Neural crest cell (in vitro differentiated cells): ENCODE data around the gene AADACL2. TPM values are rescaled to one million over a fixed set of nuclear protein-coding genes. Genes with fewer than 3 reads are reported as not detected.

Experiments
- DNase-seq: peaks from one replicate; pipeline ENCODE4 v3.0.0; 2021; ENCODE audit warnings: low read depth, mixed read lengths, low spot score
- H3K27ac Mint-ChIP-seq: one replicate; pipeline ENCODE4 v1.8.0; 2021; ENCODE audit warnings: mild to moderate bottlenecking, mixed read lengths; ENCODE audit not compliant: unreplicated experiment
- H3K27me3 Mint-ChIP-seq: 2 replicates; pipeline ENCODE4 v1.8.0; 2021; ENCODE audit warnings: low read depth, mild to moderate bottlenecking, mixed read lengths
- H3K36me3 Mint-ChIP-seq: 2 replicates; pipeline ENCODE4 v1.8.0; 2021; ENCODE audit warnings: low read depth, mild to moderate bottlenecking, mixed read lengths
- H3K4me1 Mint-ChIP-seq: 2 replicates; pipeline ENCODE4 v1.8.0; 2021; ENCODE audit warnings: mixed read lengths
- H3K4me3 Mint-ChIP-seq: one replicate; pipeline ENCODE4 v1.8.0; 2021; ENCODE audit warnings: mild to moderate bottlenecking, mixed read lengths
- H3K9me3 Mint-ChIP-seq: 2 replicates; pipeline ENCODE4 v1.8.0; 2021; ENCODE audit warnings: mixed read lengths
- total RNA-seq: library from RNA; stranded (reverse); gene quantifications from 2 replicates; pipeline ENCODE4 v1.2.1, GENCODE V29; 2021
- TF ChIP-seq, protein P1 (sequence below): fragments of 200-600 bp; sonication (generic); conservative IDR thresholded peaks from 2 replicates; pipeline ENCODE4 v1.5.0; 2021; ENCODE audit warnings: antibody characterized with exemption, mild to moderate bottlenecking

The AADACL2 gene
- total RNA-seq, 1 donor from 2014 or later = not detected

DNA sequence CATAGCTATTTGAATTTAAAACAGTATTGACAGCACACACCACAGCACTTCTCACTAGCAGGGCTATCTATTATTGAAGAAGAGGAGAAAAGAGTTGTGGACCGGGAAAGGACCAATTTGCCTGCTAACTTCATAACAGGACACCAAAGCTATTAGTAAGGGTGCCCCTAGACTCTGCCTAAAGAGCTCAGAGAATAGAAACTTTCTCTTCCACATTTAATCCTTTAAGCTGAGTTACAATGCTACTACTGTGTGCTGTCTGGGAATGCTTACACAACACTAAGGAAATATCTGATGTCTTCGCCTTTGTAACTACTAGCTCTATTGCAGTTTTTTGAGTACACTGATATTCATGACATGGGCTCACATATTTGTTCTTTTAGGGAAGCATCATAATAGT is 66.7 kb downstream of the AADACL2 start:
- no peaks in the 10 kb centered on the region for H3K36me3 Mint-ChIP-seq
- TF ChIP-seq, protein P1, sequence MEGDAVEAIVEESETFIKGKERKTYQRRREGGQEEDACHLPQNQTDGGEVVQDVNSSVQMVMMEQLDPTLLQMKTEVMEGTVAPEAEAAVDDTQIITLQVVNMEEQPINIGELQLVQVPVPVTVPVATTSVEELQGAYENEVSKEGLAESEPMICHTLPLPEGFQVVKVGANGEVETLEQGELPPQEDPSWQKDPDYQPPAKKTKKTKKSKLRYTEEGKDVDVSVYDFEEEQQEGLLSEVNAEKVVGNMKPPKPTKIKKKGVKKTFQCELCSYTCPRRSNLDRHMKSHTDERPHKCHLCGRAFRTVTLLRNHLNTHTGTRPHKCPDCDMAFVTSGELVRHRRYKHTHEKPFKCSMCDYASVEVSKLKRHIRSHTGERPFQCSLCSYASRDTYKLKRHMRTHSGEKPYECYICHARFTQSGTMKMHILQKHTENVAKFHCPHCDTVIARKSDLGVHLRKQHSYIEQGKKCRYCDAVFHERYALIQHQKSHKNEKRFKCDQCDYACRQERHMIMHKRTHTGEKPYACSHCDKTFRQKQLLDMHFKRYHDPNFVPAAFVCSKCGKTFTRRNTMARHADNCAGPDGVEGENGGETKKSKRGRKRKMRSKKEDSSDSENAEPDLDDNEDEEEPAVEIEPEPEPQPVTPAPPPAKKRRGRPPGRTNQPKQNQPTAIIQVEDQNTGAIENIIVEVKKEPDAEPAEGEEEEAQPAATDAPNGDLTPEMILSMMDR = no peak
- H3K4me1 Mint-ChIP-seq = peaks cover 8% of the 10 kb centered on the region
- H3K9me3 Mint-ChIP-seq = no peaks in the 10 kb centered on the region
- no peaks in the 10 kb centered on the region for H3K27me3 Mint-ChIP-seq
- DNase-seq = no peak
- H3K4me3 Mint-ChIP-seq = no peak overlapping the region
- no peak overlapping the region for H3K27ac Mint-ChIP-seq

DNA sequence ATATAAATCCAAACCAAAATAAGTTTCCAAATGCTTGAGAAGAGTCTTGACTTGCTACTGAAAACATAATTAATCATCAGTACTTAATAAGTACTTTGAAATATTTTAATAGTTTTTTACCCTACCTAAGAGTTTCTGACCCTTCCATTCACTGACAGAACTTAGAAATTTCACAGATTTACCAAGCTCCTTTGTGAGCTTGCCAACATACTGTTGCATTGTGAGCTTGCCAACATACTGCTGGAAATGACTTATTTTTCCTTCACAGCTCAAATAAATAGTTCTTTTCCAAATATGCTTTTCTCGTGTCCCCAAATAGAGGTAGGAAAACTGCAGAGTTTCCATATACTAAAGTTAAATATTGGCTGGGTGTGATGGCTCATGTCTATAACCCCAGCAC is 70.5 kb downstream of the AADACL2 start:
- H3K27me3 Mint-ChIP-seq = no peaks in the 10 kb centered on the region
- no peak for DNase-seq
- H3K36me3 Mint-ChIP-seq = peaks cover 4% of the 10 kb centered on the region
- peaks cover 8% of the 10 kb centered on the region for H3K4me1 Mint-ChIP-seq
- no peak overlapping the region for H3K4me3 Mint-ChIP-seq
- no peak overlapping the region for H3K27ac Mint-ChIP-seq
- H3K9me3 Mint-ChIP-seq = peaks cover 15% of the 10 kb centered on the region
- TF ChIP-seq, protein P1 = no peak

DNA sequence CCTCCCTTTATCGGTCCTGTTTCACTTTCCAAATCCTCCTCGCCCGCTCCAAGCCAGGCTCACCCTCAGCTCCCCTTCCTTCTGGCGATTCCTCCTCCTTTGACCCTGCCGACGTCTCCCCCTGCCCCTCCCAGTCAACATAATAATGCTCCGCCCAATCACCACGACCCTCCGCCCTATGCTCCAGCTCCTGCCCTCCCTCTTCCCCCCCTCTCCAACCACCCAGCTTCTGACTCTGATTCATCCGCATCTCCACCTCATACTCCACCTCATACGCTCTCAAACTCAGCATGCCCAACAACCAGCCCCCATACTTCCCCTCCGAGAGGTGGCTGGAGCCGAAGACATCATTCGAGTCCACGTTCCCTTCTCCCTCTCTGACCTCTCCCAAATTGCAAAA is 73.1 kb downstream of the AADACL2 start:
- H3K4me1 Mint-ChIP-seq = no peaks in the 10 kb centered on the region
- no peak for DNase-seq
- no peak overlapping the region for H3K4me3 Mint-ChIP-seq
- no peak overlapping the region for H3K27ac Mint-ChIP-seq
- peaks cover 15% of the 10 kb centered on the region for H3K9me3 Mint-ChIP-seq
- H3K27me3 Mint-ChIP-seq = no peaks in the 10 kb centered on the region
- TF ChIP-seq, protein P1 = no peak
- peaks cover 4% of the 10 kb centered on the region for H3K36me3 Mint-ChIP-seq

Other genes with a start within 250 kb of the AADACL2 start
- gene AADAC, start 80.2 kb downstream of the AADACL2 start, total RNA-seq = not detected in 2 replicates
- gene SUCNR1, start 139.7 kb downstream of the AADACL2 start, total RNA-seq = not detected in 2 replicates